Endodermal cell (in vitro differentiated cells): ENCODE results near the gene ARL15. TPM values are rescaled to one million over a fixed set of nuclear protein-coding genes. Genes with fewer than 3 reads are reported as not detected.

ENCODE experiments used
- DNase-seq: peaks from one replicate; pipeline ENCODE4 v3.0.0-alpha.2; 2017
- H3K27ac ChIP-seq: 2 replicates; pipeline ENCODE4 v1.5.1; 2013; ENCODE audit warnings: mild to moderate bottlenecking, low read depth, low read length, moderate library complexity
- H3K27me3 ChIP-seq: 2 replicates; pipeline ENCODE4 v1.6.1; 2013; ENCODE audit warnings: mild to moderate bottlenecking, low read length, moderate library complexity; ENCODE audit not compliant: insufficient read depth, control insufficient read depth, poor library complexity, severe bottlenecking
- H3K36me3 ChIP-seq: 2 replicates; pipeline ENCODE4 v1.7.0; 2013; ENCODE audit warnings: mild to moderate bottlenecking, low read length, moderate library complexity; ENCODE audit not compliant: control insufficient read depth, insufficient read depth
- H3K4me1 ChIP-seq: one replicate; pipeline ENCODE4 v1.7.0; 2013; ENCODE audit warnings: low read length; ENCODE audit not compliant: control insufficient read depth, insufficient read depth
- H3K4me3 ChIP-seq: 2 replicates; pipeline ENCODE4 v1.5.1; 2013; ENCODE audit warnings: mild to moderate bottlenecking, low read length, moderate library complexity
- H3K9ac ChIP-seq: 2 replicates; pipeline ENCODE4 v1.6.1; 2013; ENCODE audit warnings: mild to moderate bottlenecking, low read length, moderate library complexity; ENCODE audit not compliant: poor library complexity, severe bottlenecking; ENCODE audit errors: extremely low read depth
- H3K9me3 ChIP-seq: 2 replicates; pipeline ENCODE4 v1.6.1; 2013; ENCODE audit warnings: mild to moderate bottlenecking, low read length, moderate library complexity; ENCODE audit not compliant: control insufficient read depth
- H3K27ac Mint-ChIP-seq: 2 replicates; pipeline ENCODE4 v1.8.0; 2020; ENCODE audit warnings: mixed read lengths
- H3K27me3 Mint-ChIP-seq: 2 replicates; pipeline ENCODE4 v1.8.0; 2021; ENCODE audit warnings: mild to moderate bottlenecking, mixed read lengths; ENCODE audit not compliant: insufficient read depth
- H3K36me3 Mint-ChIP-seq: 2 replicates; pipeline ENCODE4 v1.8.0; 2020; ENCODE audit warnings: low read depth, mixed read lengths
- H3K4me1 Mint-ChIP-seq: 2 replicates; pipeline ENCODE4 v1.8.0; 2020; ENCODE audit warnings: mixed read lengths
- H3K4me3 Mint-ChIP-seq: 2 replicates; pipeline ENCODE4 v1.8.0; 2020; ENCODE audit warnings: mild to moderate bottlenecking, moderate library complexity, mixed read lengths
- H3K9me3 Mint-ChIP-seq: 2 replicates; pipeline ENCODE4 v1.8.0; 2020; ENCODE audit warnings: mild to moderate bottlenecking, mixed read lengths
- WGBS, 2 experiments: methylation state at CpG; one replicate each; pipeline versions ENCODE4 v1.1.5 to v1.1.7; 2013; ENCODE audit warnings: missing lambda C conversion rate in 2 of 2, mixed read lengths in 1 of 2; ENCODE audit not compliant: insufficient coverage in 1 of 2, insufficient read length in 1 of 2; 5-methylcytosine and 5-hydroxymethylcytosine counted together
- total RNA-seq, 2 donors: library from RNA; stranded (reverse); fragmentation: NEBNext Ultra II Directional in 1 of 2; extraction: Animal tissue kit (Norgen Biotek cat#: 25700) in 1 of 2; gene quantifications; 2 replicates in 1 of 2; 3 replicates in 1 of 2; pipeline ENCODE4 v1.2.1, GENCODE V29; 2021
- TF ChIP-seq, protein P1 (sequence below): fragments of 200-600 bp; sonication (generic); conservative IDR thresholded peaks from 2 replicates; pipeline ENCODE4 v1.5.0; 2021; ENCODE audit warnings: antibody characterized with exemption, mild to moderate bottlenecking

Gene ARL15
- total RNA-seq, 2 donors from 2014 or later: 23.3 to 24.0 TPM

DNA sequence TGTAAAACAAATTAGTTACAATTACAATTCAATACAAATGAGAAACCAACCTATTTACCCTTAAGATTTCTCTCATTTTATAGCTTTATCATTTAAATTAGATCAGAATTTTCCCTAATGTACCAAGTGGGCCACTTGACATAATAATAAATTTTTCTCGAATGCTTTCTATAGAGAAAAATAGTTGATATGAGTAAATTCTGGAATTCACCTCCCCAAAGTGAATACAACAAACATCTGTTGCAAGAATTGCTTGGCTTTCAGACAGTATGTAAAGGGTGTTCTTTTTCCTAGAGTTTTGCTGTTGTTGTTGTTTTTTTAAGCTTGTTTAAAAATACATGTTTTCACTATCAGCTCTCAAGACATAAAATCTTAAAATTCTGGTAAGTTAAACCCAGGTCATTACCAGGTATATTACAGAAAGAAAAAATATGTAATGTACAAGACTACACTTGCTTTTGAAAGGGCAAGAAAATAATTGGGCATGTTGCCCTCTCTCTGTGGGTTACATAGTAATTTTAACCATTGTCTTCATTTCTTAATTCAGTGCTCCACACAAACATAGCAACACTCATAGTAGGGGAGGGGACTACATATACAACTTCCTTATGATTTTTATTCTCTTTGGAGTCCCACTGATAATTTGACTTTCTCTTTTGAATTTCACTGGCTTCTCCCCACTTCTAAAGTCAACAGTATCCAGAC is 200.6 kb downstream of the ARL15 start:
- Histone ChIP-seq H3K36me3 (no peaks in the 10 kb centered on the region), H3K4me1 (no peaks in the 10 kb centered on the region)
- no peaks in the 10 kb centered on the region for H3K27me3 Mint-ChIP-seq

DNA sequence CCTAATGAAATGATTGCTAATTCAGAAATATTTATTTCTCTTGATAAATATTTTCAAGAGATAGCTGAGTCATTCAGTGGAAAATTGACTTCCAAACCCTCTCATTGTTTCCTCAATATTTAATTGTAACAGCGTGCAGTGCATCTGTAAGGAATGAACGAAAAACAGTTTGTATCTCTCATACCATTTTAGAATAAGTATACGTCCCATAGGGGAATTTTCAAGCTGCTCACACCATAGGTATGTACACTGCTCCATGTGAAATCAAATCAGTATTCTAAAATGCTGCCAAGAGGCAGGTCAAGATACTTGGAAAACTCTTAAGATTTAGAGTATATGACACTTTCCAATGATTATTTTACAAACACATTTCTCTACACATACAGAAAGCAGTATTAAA is 202.2 kb downstream of the ARL15 start:
- H3K4me3 ChIP-seq: no peak overlapping the region
- H3K36me3 ChIP-seq: no peaks in the 10 kb centered on the region
- Mint-ChIP-seq H3K4me3 (no peak overlapping the region), H3K27ac (no peak overlapping the region), H3K27me3 (no peaks in the 10 kb centered on the region), H3K4me1 (no peaks in the 10 kb centered on the region), H3K36me3 (peaks cover 9% of the 10 kb centered on the region), H3K9me3 (no peaks in the 10 kb centered on the region)
- H3K27ac ChIP-seq: no peak overlapping the region
- DNase-seq: no peak
- no peaks in the 10 kb centered on the region for H3K27me3 ChIP-seq
- WGBS, 2 experiments: 83 to 92% methylated on average over 2 to 3 of the region's 3 CpGs
- H3K9ac ChIP-seq: no peak overlapping the region
- H3K9me3 ChIP-seq: no peaks in the 10 kb centered on the region
- H3K4me1 ChIP-seq: no peaks in the 10 kb centered on the region
- TF ChIP-seq, protein P1, sequence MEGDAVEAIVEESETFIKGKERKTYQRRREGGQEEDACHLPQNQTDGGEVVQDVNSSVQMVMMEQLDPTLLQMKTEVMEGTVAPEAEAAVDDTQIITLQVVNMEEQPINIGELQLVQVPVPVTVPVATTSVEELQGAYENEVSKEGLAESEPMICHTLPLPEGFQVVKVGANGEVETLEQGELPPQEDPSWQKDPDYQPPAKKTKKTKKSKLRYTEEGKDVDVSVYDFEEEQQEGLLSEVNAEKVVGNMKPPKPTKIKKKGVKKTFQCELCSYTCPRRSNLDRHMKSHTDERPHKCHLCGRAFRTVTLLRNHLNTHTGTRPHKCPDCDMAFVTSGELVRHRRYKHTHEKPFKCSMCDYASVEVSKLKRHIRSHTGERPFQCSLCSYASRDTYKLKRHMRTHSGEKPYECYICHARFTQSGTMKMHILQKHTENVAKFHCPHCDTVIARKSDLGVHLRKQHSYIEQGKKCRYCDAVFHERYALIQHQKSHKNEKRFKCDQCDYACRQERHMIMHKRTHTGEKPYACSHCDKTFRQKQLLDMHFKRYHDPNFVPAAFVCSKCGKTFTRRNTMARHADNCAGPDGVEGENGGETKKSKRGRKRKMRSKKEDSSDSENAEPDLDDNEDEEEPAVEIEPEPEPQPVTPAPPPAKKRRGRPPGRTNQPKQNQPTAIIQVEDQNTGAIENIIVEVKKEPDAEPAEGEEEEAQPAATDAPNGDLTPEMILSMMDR: no peak

More for the DNA sequence above, 200.6 kb downstream of the ARL15 start:
- H3K27ac Mint-ChIP-seq: no peak overlapping the region
- H3K4me1 Mint-ChIP-seq: no peaks in the 10 kb centered on the region
- DNase-seq: no peak
- H3K9me3 Mint-ChIP-seq: no peaks in the 10 kb centered on the region
- no peak overlapping the region for H3K4me3 Mint-ChIP-seq
- no peak overlapping the region for H3K9ac ChIP-seq
- no peaks in the 10 kb centered on the region for H3K27me3 ChIP-seq
- H3K9me3 ChIP-seq: no peaks in the 10 kb centered on the region
- H3K4me3 ChIP-seq: no peak overlapping the region
- no peak overlapping the region for H3K27ac ChIP-seq
- WGBS, 2 experiments: no CpG with 5 or more reads among the region's 1 CpG
- peaks cover 9% of the 10 kb centered on the region for H3K36me3 Mint-ChIP-seq
- TF ChIP-seq, protein P1: no peak

DNA sequence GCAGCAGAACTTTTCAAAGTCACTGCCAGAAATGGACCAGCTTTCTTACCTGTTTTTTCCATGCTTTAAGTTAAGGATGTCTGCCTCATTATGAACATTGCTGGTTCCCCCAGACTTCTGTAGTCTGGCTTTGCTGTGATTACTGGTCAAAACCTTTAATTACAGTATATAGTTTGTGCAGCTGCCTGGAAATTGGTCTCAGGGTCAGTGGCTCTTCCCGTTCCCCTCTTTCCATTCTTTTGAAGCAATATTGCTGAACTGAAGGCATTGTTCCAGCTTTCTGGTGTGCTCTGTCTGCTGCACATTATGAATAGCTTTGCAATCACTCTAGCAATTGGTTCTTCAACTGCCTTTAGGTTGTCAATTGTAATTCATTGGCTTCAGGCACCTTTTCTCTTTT is 206.5 kb downstream of the ARL15 start:
- TF ChIP-seq, protein P1: no peak
- no peak overlapping the region for H3K4me3 ChIP-seq
- H3K36me3 Mint-ChIP-seq: peaks cover 9% of the 10 kb centered on the region
- H3K4me3 Mint-ChIP-seq: no peak overlapping the region
- no peaks in the 10 kb centered on the region for H3K9me3 Mint-ChIP-seq
- H3K27ac ChIP-seq: peak overlapping the region; percentile 81
- H3K9ac ChIP-seq: no peak overlapping the region
- H3K27me3 ChIP-seq: no peaks in the 10 kb centered on the region
- H3K4me1 ChIP-seq: no peaks in the 10 kb centered on the region
- H3K36me3 ChIP-seq: no peaks in the 10 kb centered on the region
- no peaks in the 10 kb centered on the region for H3K9me3 ChIP-seq
- DNase-seq: no peak
- H3K27ac Mint-ChIP-seq: no peak overlapping the region
- H3K4me1 Mint-ChIP-seq: no peaks in the 10 kb centered on the region
- 56 to 72% methylated on average over 1 of the region's 1 CpG for WGBS, 2 experiments
- no peaks in the 10 kb centered on the region for H3K27me3 Mint-ChIP-seq
